ENCODE results near the gene ENDOU. TPM values are rescaled to one million over a fixed set of nuclear protein-coding genes. Genes with fewer than 3 reads are reported as not detected.

The ENDOU gene
- total RNA-seq, 1 experiment from 2014 or later = not detected

- no TSS peak for BruUV-seq (replicated peaks)
- Mint-ChIP-seq H3K36me3 (ENCODE audit: insufficient read depth, unreplicated experiment) (peaks cover 6% of the 10 kb centered on the region), H3K4me3 (ENCODE audit: unreplicated experiment) (no peak overlapping the region), H3K4me1 (ENCODE audit: insufficient read depth, unreplicated experiment) (peaks cover 15% of the 10 kb centered on the region), H3K27ac (ENCODE audit: low read depth, unreplicated experiment) (no peak overlapping the region), H3K27me3 (ENCODE audit: insufficient read depth, unreplicated experiment) (no peaks in the 10 kb centered on the region), H3K9me3 (ENCODE audit: unreplicated experiment) (no peaks in the 10 kb centered on the region)
- CTCF ChIA-PET = interaction anchor here (0.7 to 1.2 kb wide), 4 partner anchors 13 to 1031 kb away, joined by 3 to 4 read pairs (median 3); no protein-coding TSS in a partner anchor
- POLR2A ChIA-PET = interaction anchor here (0.5 to 1.0 kb wide), 4 partner anchors 8 to 1388 kb away, joined by 3 to 4 read pairs (median 3); no protein-coding TSS in a partner anchor
- intact Hi-C loops (cut with micrococcal nuclease) = no loop called here
- DNase-seq (ENCODE audit: unreplicated experiment) = no peak
- no peak for TF ChIP-seq CTCF (IDR thresholded peaks at IDR 0.05; ENCODE audit: unreplicated experiment)
These were observed 15.0 kb downstream of the ENDOU start for GRCh38 chr12:47710278-47710677.

DNA sequence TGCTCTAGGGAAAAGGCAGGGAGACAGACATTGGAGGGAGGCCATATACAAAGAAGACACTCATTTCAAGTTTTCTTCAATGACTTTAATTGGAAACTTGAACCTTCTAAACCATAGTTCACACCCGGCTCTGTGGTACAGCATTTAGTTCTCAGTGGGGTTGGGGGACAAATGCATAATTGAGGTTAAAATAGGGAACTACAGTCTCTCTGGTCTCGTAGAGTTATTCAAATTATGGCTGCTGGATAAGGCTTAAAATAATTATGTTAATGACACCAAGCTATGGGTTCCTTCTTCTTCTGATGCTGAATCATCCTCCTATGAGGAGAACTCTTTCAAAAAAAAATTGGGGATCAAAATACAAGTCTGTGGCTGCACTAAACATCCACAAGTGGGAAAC is 15.6 kb downstream of the ENDOU start:
- CTCF ChIA-PET = interaction anchor here (0.6 to 1.2 kb wide), 3 partner anchors 14 to 219 kb away, joined by 3 to 4 read pairs (median 3); no protein-coding TSS in a partner anchor
- intact Hi-C loops (cut with micrococcal nuclease) = no loop called here
- no peaks in the 10 kb centered on the region for H3K9me3 Mint-ChIP-seq (ENCODE audit: unreplicated experiment)
- H3K27me3 Mint-ChIP-seq (ENCODE audit: insufficient read depth, unreplicated experiment) = no peaks in the 10 kb centered on the region
- POLR2A ChIA-PET = interaction anchor here (0.7 to 1.0 kb wide), 2 partner anchors 34 to 1388 kb away, joined by 3 read pairs; no protein-coding TSS in a partner anchor
- H3K4me3 Mint-ChIP-seq (ENCODE audit: unreplicated experiment) = no peak overlapping the region
- no peak overlapping the region for H3K27ac Mint-ChIP-seq (ENCODE audit: low read depth, unreplicated experiment)
- peaks cover 6% of the 10 kb centered on the region for H3K36me3 Mint-ChIP-seq (ENCODE audit: insufficient read depth, unreplicated experiment)
- H3K4me1 Mint-ChIP-seq (ENCODE audit: insufficient read depth, unreplicated experiment) = peaks cover 17% of the 10 kb centered on the region
- BruUV-seq (replicated peaks) = no TSS peak
- TF ChIP-seq CTCF (IDR thresholded peaks at IDR 0.05; ENCODE audit: unreplicated experiment) = no peak
- no peak for DNase-seq (ENCODE audit: unreplicated experiment)

GRCh38 chr12:47709237-47709636 is 16.1 kb downstream of the ENDOU start:
- DNase-seq (ENCODE audit: unreplicated experiment) = no peak
- H3K36me3 Mint-ChIP-seq (ENCODE audit: insufficient read depth, unreplicated experiment) = peaks cover 6% of the 10 kb centered on the region
- no peaks in the 10 kb centered on the region for H3K9me3 Mint-ChIP-seq (ENCODE audit: unreplicated experiment)
- CTCF ChIA-PET = interaction anchor here (0.6 to 1.0 kb wide), 2 partner anchors 69 to 218 kb away, joined by 3 read pairs; no protein-coding TSS in a partner anchor
- no peaks in the 10 kb centered on the region for H3K27me3 Mint-ChIP-seq (ENCODE audit: insufficient read depth, unreplicated experiment)
- intact Hi-C loops (cut with micrococcal nuclease) = no loop called here
- no peak overlapping the region for H3K27ac Mint-ChIP-seq (ENCODE audit: low read depth, unreplicated experiment)
- no peak for TF ChIP-seq CTCF (IDR thresholded peaks at IDR 0.05; ENCODE audit: unreplicated experiment)
- no peak overlapping the region for H3K4me3 Mint-ChIP-seq (ENCODE audit: unreplicated experiment)
- no TSS peak for BruUV-seq (replicated peaks)
- POLR2A ChIA-PET = interaction anchor here (1.0 kb wide), 1 partner anchor 35 kb away, joined by 3 read pairs; no protein-coding TSS in a partner anchor
- H3K4me1 Mint-ChIP-seq (ENCODE audit: insufficient read depth, unreplicated experiment) = peaks cover 19% of the 10 kb centered on the region

DNA sequence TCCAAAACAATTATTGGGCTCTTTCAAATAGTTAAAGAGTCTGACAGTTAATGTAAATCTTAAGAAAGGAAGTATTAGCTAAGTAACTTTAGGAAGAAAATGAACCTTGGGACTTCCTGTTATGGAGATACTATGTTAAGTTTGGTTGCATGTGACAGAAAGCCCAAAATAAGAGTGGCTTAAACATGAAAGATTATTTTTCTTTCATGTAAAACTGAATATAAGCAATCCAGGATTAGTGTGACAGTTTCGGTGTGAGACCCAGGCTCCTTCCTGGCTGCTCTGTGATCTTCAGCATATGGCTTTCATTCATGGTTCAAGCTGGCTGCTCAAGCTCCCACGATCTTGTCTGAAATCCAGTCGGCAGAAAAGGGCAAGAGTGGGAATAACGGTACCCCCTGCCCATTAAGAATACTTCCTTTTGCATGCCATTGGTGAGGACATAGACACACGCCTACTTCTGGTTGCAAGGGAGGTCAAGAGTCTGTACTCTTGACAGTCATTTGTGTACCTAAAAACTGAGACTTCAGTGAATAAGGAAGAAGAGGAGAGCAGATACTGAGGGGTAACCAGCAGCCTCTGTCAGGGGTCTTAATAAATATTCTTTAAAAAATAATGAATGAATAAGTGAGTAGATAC is 17.3 kb downstream of the ENDOU start:
- H3K36me3 Mint-ChIP-seq (ENCODE audit: insufficient read depth, unreplicated experiment) = peaks cover 6% of the 10 kb centered on the region
- no peak overlapping the region for H3K27ac Mint-ChIP-seq (ENCODE audit: low read depth, unreplicated experiment)
- H3K4me1 Mint-ChIP-seq (ENCODE audit: insufficient read depth, unreplicated experiment) = peaks cover 30% of the 10 kb centered on the region
- no peaks in the 10 kb centered on the region for H3K9me3 Mint-ChIP-seq (ENCODE audit: unreplicated experiment)
- ChIA-PET POLR2A (interaction anchor here (0.6 to 2.2 kb wide), 6 partner anchors 7 to 630 kb away, joined by 3 to 14 read pairs (median 3); no protein-coding TSS in a partner anchor), CTCF (interaction anchor here (0.9 to 2.1 kb wide), 3 partner anchors 7 to 131 kb away, joined by 3 to 8 read pairs (median 6); no protein-coding TSS in a partner anchor)
- no peak for DNase-seq (ENCODE audit: unreplicated experiment)
- H3K27me3 Mint-ChIP-seq (ENCODE audit: insufficient read depth, unreplicated experiment) = no peaks in the 10 kb centered on the region
- TF ChIP-seq CTCF (IDR thresholded peaks at IDR 0.05; ENCODE audit: unreplicated experiment) = no peak
- BruUV-seq (replicated peaks) = no TSS peak
- no peak overlapping the region for H3K4me3 Mint-ChIP-seq (ENCODE audit: unreplicated experiment)
- intact Hi-C loops (cut with micrococcal nuclease) = no loop called here
